IPS DF 6.9 (cell line): Measurements from ENCODE around the gene ZNRF3.
"Not testable (repeated sequence)": the region's sequence is repeated elsewhere in the genome, so short reads cannot be mapped to it uniquely, and the experiment has no call there.

Experiments
- DNase-seq: peaks from one replicate; pipeline ENCODE4 v3.0.0-alpha.2; 2013; ENCODE audit warnings: low read depth, low spot score
- H3K27ac ChIP-seq: one replicate; pipeline ENCODE4 v1.5.1; 2013; ENCODE audit warnings: low read length, control low read depth
- H3K27me3 ChIP-seq: 2 replicates; pipeline ENCODE4 v1.6.1; 2013; ENCODE audit warnings: mild to moderate bottlenecking, low read length; ENCODE audit not compliant: control insufficient read depth, insufficient read depth
- H3K36me3 ChIP-seq: 2 replicates; pipeline ENCODE4 v1.6.1; 2013; ENCODE audit warnings: low read length; ENCODE audit not compliant: control insufficient read depth, insufficient read depth
- H3K4me1 ChIP-seq: 2 replicates; pipeline ENCODE4 v1.6.1; 2013; ENCODE audit warnings: low read length; ENCODE audit not compliant: control insufficient read depth, insufficient read depth
- H3K4me3 ChIP-seq: 2 replicates; pipeline ENCODE4 v1.5.1; 2013; ENCODE audit warnings: mild to moderate bottlenecking, low read length
- H3K9me3 ChIP-seq: 2 replicates; pipeline ENCODE4 v1.6.1; 2013; ENCODE audit warnings: low read length, inconsistent platforms; ENCODE audit not compliant: control insufficient read depth, insufficient read depth
- WGBS: extraction: QIAGEN DNeasy Blood & Tissue Kit; methylation state at CpG from one replicate; pipeline ENCODE4 v1.1.7; 2013; ENCODE audit warnings: mixed read lengths, missing lambda C conversion rate; ENCODE audit not compliant: insufficient read length, insufficient coverage; 5-methylcytosine and 5-hydroxymethylcytosine counted together

ZNRF3 gene

DNA sequence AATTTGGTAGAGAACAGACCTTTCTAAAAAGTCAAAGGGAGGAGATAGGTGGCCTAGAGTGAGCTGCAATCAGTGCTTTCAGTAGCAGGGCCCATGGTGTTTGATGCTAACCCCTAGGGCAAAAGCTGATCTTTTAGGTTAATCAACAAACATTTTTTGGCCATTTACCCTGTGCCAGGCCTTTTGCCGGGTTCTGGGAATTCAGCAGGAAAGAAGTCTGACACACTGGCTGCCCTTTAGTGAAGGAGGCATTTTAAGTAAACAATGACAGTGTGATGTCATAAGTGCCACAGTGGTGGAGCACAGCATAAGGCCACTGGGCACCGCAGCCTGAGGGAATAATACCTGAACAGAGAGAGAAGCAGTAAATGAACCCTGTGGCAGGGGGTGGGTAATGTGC is 149.2 kb downstream of the ZNRF3 start:
- no peak for DNase-seq
- Histone ChIP-seq H3K27me3 (no peaks in the 10 kb centered on the region), H3K36me3 (no peaks in the 10 kb centered on the region), H3K4me1 (peaks cover 11% of the 10 kb centered on the region), H3K4me3 (no peak overlapping the region), H3K27ac (no peak overlapping the region), H3K9me3 (no peaks in the 10 kb centered on the region)
- WGBS, result no CpG with 5 or more reads among the region's 2 CpGs

DNA sequence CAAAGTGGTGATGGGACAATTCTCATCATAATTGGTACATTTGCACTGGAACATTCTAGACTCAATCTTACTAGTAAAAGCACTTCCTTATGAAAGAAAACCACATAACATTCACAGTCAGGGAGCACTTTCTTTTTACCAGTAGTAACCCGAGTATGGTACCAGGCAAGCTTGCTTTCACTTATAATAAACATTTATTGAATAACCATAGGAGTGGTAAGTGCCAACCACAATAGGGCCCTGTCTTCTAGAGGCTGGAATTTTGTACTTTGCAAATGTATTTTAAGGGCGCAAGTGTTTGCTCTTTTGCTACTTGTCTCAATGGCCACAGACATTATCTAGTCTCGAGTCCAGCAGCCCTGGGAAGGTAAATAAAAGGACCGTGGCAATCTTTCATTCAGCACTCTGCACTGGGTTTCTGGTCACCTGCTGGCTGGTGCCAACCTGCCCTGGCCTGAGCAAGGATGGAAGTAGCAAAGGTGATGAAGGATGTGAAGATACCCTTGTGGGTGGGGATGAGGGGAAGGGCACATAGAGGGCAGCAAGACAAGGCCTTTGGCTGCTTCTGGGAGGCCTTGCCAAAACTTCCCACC is 154.1 kb downstream of the ZNRF3 start:
- no peak for DNase-seq
- Histone ChIP-seq H3K4me3 (no peak overlapping the region), H3K4me1 (no peaks in the 10 kb centered on the region), H3K27ac (no peak overlapping the region), H3K27me3 (no peaks in the 10 kb centered on the region), H3K9me3 (no peaks in the 10 kb centered on the region), H3K36me3 (no peaks in the 10 kb centered on the region)
- no CpG with 5 or more reads among the region's 4 CpGs for WGBS

DNA sequence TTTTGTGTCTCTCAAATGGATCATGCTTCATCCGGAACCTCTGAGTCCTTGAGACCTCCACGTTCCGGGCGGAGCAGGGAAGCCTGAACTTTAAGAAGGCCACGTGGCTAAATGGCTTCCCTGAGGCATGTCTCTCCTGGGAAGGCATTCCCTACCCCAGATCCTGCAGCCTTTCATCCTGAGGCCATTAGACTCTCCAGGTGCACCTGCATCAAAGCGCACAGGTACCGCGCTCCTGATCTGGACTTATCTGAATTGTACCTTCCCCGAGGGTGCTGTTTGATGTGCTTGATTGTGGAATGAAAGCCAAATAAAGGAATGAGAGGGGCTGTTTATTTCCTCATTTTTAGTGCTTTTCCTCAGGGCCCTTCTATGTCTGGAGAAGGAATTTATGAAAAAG is 155.8 kb downstream of the ZNRF3 start:
- WGBS, result no CpG with 5 or more reads among the region's 9 CpGs
- Histone ChIP-seq H3K27me3 (no peaks in the 10 kb centered on the region), H3K36me3 (no peaks in the 10 kb centered on the region)

DNA sequence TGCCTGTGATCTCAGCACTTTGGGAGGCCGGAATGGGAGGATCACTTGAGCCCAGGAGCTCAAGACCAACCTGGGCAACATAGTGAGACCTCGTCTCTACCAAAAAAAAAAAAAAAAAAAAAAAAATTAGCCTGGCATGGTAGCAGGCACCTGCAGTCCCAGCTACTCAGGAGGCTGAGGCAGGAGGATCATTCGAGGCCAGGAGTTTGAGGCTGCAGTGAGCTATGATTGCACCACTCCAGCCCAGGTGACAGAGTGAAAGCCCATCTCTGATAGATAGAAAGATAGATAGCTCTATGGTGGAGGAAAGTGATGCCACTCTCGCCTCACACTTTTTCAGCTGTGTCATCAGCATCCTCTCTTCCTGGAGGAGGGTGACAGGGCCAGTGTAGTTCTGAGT is 156.3 kb downstream of the ZNRF3 start:
- H3K4me1 ChIP-seq, H3K4me3 ChIP-seq, H3K36me3 ChIP-seq, H3K27ac ChIP-seq, H3K27me3 ChIP-seq, H3K9me3 ChIP-seq, DNase-seq: not testable (repeated sequence)
- WGBS, result no CpG with 5 or more reads among the region's 4 CpGs

More for the DNA sequence above, 155.8 kb downstream of the ZNRF3 start:
- no peak for DNase-seq
- Histone ChIP-seq H3K4me3 (no peak overlapping the region), H3K9me3 (no peaks in the 10 kb centered on the region), H3K27ac (no peak overlapping the region), H3K4me1 (no peaks in the 10 kb centered on the region)

DNA sequence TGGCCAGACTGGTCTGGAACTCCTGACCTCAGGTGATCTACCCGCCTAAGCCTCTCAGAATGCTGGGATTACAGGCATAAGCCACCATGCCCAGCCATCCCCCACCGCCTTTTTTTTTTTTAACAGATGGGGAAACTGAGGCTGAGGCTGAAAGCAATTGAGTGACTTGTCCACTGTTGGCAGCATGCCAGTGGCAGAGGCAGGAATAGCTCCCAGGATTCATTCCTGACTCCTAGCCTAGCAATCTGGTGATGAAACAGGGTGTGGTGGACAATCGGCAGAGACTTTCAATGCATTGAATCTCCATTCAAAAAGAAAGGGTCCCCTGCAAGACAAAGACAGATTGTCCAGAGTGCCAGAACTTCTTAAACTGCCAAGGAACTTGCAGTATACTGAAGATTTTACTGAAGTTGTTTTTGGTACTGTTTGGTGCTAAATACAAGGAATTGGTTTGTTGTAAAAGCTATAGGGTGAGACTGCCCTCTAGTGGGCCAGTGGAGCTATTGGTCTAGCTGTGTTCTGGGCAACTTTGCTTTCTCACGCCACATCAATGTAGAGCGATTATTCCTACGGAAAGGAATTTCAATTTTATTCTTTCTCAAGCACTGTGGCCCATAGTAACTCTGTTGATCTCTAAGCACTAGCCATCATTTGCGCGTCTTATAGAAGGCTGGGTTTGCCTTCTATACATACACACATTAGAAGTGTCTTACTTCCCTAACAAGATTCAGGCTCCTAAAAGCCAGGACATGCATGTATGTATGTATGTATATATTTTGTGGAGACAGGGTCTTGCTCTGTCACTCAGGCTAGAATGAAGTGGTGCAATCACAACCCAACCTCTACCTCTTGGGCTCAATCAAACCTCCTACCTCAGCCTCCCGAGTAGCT is 157.3 kb downstream of the ZNRF3 start:
- no peaks in the 10 kb centered on the region for H3K9me3 ChIP-seq
- H3K4me3 ChIP-seq, result no peak overlapping the region
- no peak overlapping the region for H3K27ac ChIP-seq
- H3K4me1 ChIP-seq, result no peaks in the 10 kb centered on the region
- no CpG with 5 or more reads among the region's 9 CpGs for WGBS
- peak; percentile 64 for DNase-seq
- peaks cover 5% of the 10 kb centered on the region; the same call in 1 of the 2 replicates for H3K36me3 ChIP-seq
- H3K27me3 ChIP-seq, result no peaks in the 10 kb centered on the region

DNA sequence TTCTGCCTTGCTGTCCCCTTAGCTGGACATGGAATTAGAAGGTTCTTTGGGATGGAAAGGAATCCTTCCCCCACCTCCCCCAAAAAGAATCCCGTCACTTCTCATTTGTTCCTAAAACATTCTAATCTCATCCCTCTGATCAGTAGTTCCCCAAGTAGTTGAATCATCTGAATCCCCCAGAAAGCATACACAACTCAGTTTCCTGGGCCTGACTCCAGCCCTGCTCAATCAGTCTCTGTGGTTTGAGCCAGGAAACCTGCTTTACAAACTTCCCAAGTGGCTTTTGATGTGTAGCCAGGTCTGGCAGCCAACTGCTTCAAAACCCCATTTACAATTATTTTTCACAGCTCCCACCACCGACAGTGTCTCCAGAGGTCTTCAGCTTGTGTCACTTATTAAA is 158.0 kb downstream of the ZNRF3 start:
- H3K9me3 ChIP-seq, result no peaks in the 10 kb centered on the region
- WGBS, result no CpG with 5 or more reads among the region's 2 CpGs
- no peak for DNase-seq

DNA sequence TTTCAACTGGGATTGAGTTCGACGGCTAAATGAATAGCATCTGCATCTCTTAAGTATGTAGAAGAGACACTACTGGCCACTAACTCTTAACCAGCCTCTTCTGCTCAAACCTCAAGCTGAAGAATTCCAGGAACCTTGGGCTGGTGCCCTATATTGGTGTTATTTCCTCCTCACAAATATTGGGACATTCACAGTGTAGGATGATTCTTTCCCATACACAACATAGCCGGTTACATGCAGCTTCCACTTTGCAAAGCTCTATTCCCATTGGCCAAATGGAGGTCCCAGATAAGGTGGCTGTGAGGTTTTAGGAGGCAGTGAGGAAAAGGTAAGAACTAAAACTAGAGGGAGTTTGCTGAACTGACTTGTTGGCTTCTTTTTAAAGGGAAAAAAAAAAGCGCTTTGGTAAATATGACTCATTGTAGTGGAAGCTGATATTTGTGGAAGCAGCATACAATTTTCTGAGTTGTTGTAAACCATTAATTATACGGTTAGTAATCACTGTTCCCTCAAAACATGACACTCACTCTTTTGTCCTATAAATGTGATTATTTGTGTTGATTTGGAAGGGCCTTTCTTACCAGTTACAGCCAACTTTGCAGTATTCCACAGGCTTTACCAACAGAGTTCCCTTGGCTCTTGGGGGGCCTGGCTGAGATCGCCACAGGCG is 160.7 kb downstream of the ZNRF3 start:
- no CpG with 5 or more reads among the region's 7 CpGs for WGBS
- Histone ChIP-seq H3K36me3 (peaks cover 17% of the 10 kb centered on the region), H3K27me3 (no peaks in the 10 kb centered on the region), H3K4me1 (no peaks in the 10 kb centered on the region), H3K27ac (no peak overlapping the region), H3K4me3 (no peak overlapping the region), H3K9me3 (no peaks in the 10 kb centered on the region)
- no peak for DNase-seq

More for the DNA sequence above, 158.0 kb downstream of the ZNRF3 start:
- no peak overlapping the region for H3K4me3 ChIP-seq
- H3K36me3 ChIP-seq, result peaks cover 5% of the 10 kb centered on the region; the same call in 1 of the 2 replicates
- no peak overlapping the region for H3K27ac ChIP-seq
- H3K4me1 ChIP-seq, result no peaks in the 10 kb centered on the region
- H3K27me3 ChIP-seq, result no peaks in the 10 kb centered on the region

DNA sequence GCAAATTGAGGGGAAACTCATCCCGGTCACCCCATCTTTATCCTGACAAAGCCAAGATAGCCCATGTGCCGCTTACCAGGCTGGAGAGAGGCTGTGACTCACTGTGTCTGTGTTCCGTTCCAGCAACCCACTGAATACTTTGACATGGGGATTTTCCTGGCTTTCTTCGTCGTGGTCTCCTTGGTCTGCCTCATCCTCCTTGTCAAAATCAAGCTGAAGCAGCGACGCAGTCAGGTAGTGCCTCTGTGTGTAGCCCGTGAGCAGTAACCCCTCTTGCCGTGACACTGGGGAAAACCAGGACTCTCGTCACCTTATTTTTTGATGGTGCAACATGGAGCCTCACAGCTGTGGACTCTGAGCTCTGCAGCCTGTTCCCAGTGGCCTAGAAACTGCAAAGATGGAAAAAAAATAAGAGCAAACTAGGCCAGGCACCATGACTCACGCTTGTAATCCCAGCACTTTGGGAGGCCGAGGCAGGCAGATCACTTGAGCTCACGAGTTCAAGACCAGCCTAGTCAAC is 161.3 kb downstream of the ZNRF3 start:
- Histone ChIP-seq H3K27ac (no peak overlapping the region), H3K36me3 (peaks cover 24% of the 10 kb centered on the region), H3K9me3 (no peaks in the 10 kb centered on the region), H3K27me3 (no peaks in the 10 kb centered on the region), H3K4me1 (no peaks in the 10 kb centered on the region), H3K4me3 (no peak overlapping the region)
- no CpG with 5 or more reads among the region's 13 CpGs for WGBS
- DNase-seq, result no peak

DNA sequence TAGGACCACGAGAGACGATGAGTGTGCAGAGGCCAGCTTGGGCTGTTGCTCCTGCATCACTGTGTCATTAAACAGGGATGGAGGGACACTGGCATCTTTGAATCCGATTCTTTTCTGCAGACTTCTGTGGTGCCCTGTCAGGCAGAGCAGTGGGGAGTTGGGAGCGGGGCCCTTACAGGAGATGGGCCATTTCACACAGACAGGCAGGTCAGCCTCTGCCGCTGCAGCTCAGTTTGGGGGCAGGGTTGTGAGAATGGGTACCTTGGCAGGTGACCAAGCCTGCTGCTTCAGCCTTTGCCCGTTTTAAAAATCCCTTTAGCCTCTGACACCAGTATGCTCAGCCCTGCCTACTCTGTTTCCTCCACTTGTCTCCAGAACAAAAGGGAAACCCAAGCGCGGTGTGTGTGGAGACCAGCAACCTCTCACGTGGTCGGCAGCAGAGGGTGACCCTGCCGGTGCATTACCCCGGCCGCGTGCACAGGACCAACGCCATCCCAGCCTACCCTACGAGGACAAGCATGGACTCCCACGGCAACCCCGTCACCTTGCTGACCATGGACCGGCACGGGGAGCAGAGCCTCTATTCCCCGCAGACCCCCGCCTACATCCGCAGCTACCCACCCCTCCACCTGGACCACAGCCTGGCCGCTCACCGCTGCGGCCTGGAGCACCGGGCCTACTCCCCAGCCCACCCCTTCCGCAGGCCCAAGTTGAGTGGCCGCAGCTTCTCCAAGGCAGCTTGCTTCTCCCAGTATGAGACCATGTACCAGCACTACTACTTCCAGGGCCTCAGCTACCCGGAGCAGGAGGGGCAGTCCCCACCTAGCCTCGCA is 165.7 kb downstream of the ZNRF3 start:
- no CpG with 5 or more reads among the region's 31 CpGs for WGBS
- H3K27me3 ChIP-seq, result no peaks in the 10 kb centered on the region
- peaks cover 34% of the 10 kb centered on the region for H3K36me3 ChIP-seq
- no peak overlapping the region for H3K27ac ChIP-seq
- no peak for DNase-seq
- H3K4me1 ChIP-seq, result peaks cover 3% of the 10 kb centered on the region
- no peaks in the 10 kb centered on the region for H3K9me3 ChIP-seq
- no peak overlapping the region for H3K4me3 ChIP-seq
